Measurements from ENCODE around the gene SH3D21. TPM values are rescaled to one million over a fixed set of nuclear protein-coding genes. Genes with fewer than 3 reads are reported as not detected.

SH3D21 gene
- total and polyA plus RNA-seq, 2 of the 8 experiments (the other 6 are each of a cell fraction or from before 2014, with no cell fraction given): 3.4 to 8.6 TPM

DNA sequence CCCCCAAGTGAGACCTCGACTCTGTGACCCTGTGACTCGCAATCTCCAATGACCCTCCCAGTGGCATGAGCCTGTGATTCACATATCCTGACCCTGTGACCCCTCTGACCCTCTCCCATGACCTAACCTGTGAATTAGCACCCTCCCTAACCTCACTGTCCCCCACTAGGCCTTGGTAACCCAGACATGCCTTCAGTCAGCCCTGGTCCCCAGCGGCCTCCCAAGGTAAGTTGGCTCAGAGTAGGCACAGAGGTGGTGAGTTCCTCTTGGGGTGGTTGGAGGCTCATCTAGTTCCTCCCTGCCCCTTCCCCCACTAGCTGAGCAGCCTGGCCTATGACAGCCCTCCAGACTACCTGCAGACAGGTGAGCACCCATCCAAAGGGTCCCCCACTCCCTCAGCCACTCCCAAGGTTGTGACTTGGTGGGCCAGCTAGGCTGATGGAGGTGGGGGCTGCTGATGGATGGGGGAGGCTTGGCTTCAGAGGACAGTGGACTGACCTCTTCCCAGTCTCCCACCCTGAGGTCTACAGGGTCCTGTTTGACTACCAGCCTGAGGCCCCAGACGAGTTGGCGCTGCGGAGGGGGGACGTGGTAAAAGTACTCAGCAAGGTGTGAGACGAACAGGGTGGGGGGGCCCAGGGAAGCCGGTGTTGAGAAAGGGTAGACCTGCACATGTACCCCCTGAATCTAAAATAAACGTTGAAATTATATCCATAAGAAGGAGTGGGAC, 1.6 kb downstream of the SH3D21 start:
- peaks cover 0 to 9% (median 6%) of the 10 kb centered on the region in 4 experiments; a peak in 6 of 7 replicates for H3K4me1 ChIP-seq (replicated peaks in 1 of 4; ENCODE audit: control insufficient read depth in 3 of 4, insufficient read depth in 4 of 4, low read length in 3 of 4)
- H3K4ac ChIP-seq (replicated peaks; ENCODE audit: insufficient read length, low read depth, low read length): peak overlapping the region; percentile 76
- H3K9ac ChIP-seq (replicated peaks in 1 of 4; ENCODE audit: extremely low read depth in 1 of 4, low read depth in 3 of 4, low read length in 3 of 4): no peak overlapping the region
- no peak overlapping the region for H3K18ac ChIP-seq (ENCODE audit: extremely low read depth, low read length)
- no peak overlapping the region for H3K27ac ChIP-seq (ENCODE audit: low read depth, low read length)
- no peaks in the 10 kb centered on the region for H3K79me2 ChIP-seq (ENCODE audit: control insufficient read depth in 1 of 2, insufficient read depth in 2 of 2, low read length in 2 of 2)
- no peak overlapping the region for H4K5ac ChIP-seq (ENCODE audit: insufficient read length, low read depth, low read length)
- no peaks in the 10 kb centered on the region for H3K9me3 ChIP-seq (ENCODE audit: insufficient read depth in 2 of 2, low read depth in 1 of 2, low read length in 1 of 2)
- no peaks in the 10 kb centered on the region; the same call in 1 of the 2 replicates for H3K79me1 ChIP-seq (ENCODE audit: low read depth, low read length)
- H2BK15ac ChIP-seq (ENCODE audit: low read length): no peak overlapping the region
- 78% methylated on average over 10 of the region's 10 CpGs; no CpG with 5 or more reads in 1 of the 2 experiments for WGBS, 2 experiments (ENCODE audit: extremely low coverage in 1 of 2, insufficient coverage in 1 of 2, insufficient read length in 1 of 2, insufficient replicate concordance in 2 of 2, low coverage in 1 of 2, low lambda C conversion rate in 2 of 2, missing lambda C conversion rate in 1 of 2)
- H4K91ac ChIP-seq (replicated peaks; ENCODE audit: insufficient read length, low read length): peak overlapping the region; percentile 73
- H3K4me2 ChIP-seq (ENCODE audit: insufficient read depth in 1 of 2, low read depth in 2 of 2, low read length in 2 of 2): peak overlapping the region; percentile 65 to 76
- H3K23me2 ChIP-seq (ENCODE audit: low read depth, low read length): peaks cover 6% of the 10 kb centered on the region
- TF ChIP-seq EZH2 (IDR thresholded peaks at IDR 0.05; ENCODE audit: low read depth, low read length, severe bottlenecking): no peak
- no peak overlapping the region for H2AFZ ChIP-seq (ENCODE audit: low read length)
- H4K20me1 ChIP-seq (replicated peaks in 1 of 2; ENCODE audit: control insufficient read depth in 1 of 2, insufficient read depth in 2 of 2, low read length in 2 of 2): peaks cover 0 to 7% of the 10 kb centered on the region in 2 experiments
- no peak overlapping the region for H2BK120ac ChIP-seq (replicated peaks; ENCODE audit: low read depth, low read length)
- no peak for FAIRE-seq
- no peak overlapping the region for H2BK20ac ChIP-seq (ENCODE audit: low read length)
- H3K23ac ChIP-seq (ENCODE audit: insufficient read length): no peak overlapping the region
- ChIA-PET POLR2A (ENCODE audit: partially characterized antibody) (interaction anchor here (0.5 to 6.8 kb wide), 10 partner anchors 12 to 159 kb away, joined by 3 to 130 read pairs (median 4); partner anchors contain the start of genes EVA1B, MAP7D1, THRAP3 and TRAPPC3), CTCF (ENCODE audit: partially characterized antibody) (interaction anchor here (0.6 to 2.8 kb wide), 8 partner anchors 8 to 211 kb away, joined by 3 to 12 read pairs (median 4); partner anchors contain the start of gene TRAPPC3)
- peak overlapping the region; percentile 25 for H3K56ac ChIP-seq (replicated peaks; ENCODE audit: insufficient read length, low read depth, low read length)
- H3K4me3 ChIP-seq (ENCODE audit: extremely low read depth in 1 of 4, insufficient read depth in 2 of 4, low read depth in 3 of 4, low read length in 4 of 4): peak overlapping the region; percentile 60 to 87 (median 72)
- no peak overlapping the region for H3K14ac ChIP-seq (ENCODE audit: insufficient read length)
- no peak for DNase-seq (ENCODE audit: low read depth in 1 of 2, low spot score in 2 of 2)
- no peaks in the 10 kb centered on the region for H3K27me3 ChIP-seq (replicated peaks in 1 of 4; ENCODE audit: control insufficient read depth in 3 of 4, extremely low read depth in 1 of 4, insufficient read depth in 3 of 4, low read length in 3 of 4)
- no peak overlapping the region for H2AK5ac ChIP-seq (ENCODE audit: low read depth, low read length)
- peaks cover 3 to 14% (median 9%) of the 10 kb centered on the region in 4 experiments; a peak in 6 of 8 replicates for H3K36me3 ChIP-seq (ENCODE audit: control insufficient read depth in 2 of 4, insufficient read depth in 4 of 4, low read length in 3 of 4)
- no peak overlapping the region for H2BK5ac ChIP-seq (ENCODE audit: low read depth, low read length)
- no peak overlapping the region for H2BK12ac ChIP-seq (ENCODE audit: low read depth, low read length)
- H4K8ac ChIP-seq (ENCODE audit: extremely low read depth, insufficient read depth, low read length): no peak overlapping the region; the same call in 1 of the 2 replicates
